ENCODE data around the gene CPSF3.

The CPSF3 gene

DNA sequence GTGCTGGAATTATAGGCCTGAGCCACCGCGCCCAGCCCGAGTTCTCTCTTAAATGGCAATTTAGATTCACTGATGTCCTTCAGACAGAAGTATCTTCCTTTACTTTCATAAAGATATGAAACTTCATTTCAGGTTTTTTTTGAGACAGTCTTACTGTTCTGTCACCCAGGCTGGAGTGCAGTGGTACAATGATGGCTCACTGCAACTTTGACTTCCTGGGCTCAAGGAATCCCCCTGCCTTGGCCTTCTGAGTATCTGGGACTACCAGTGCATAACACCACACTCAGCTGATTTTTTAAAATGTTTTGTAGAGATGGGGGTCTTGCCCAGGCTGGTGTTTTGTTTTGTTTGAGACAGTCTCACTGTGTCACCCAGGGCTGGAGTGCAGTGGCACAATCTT is 13.3 kb upstream of the CPSF3 start:
- no peak overlapping the region for H3K4me3 ChIP-seq (ENCODE audit: low read depth, low read length)
- H3K4me1 ChIP-seq (ENCODE audit: control insufficient read depth, insufficient read depth, low read length) = no peaks in the 10 kb centered on the region
- peaks cover 10% of the 10 kb centered on the region for H3K36me3 ChIP-seq (ENCODE audit: control insufficient read depth, insufficient read depth, low read length)
- H3K27me3 ChIP-seq (ENCODE audit: control insufficient read depth, insufficient read depth, low read length) = no peaks in the 10 kb centered on the region
- H3K9ac ChIP-seq (ENCODE audit: low read length) = no peak overlapping the region
- H3K27ac ChIP-seq (ENCODE audit: low read depth, low read length) = no peak overlapping the region
- no peaks in the 10 kb centered on the region for H3K9me3 ChIP-seq (ENCODE audit: control insufficient read depth, insufficient read depth, low read depth, low read length)

DNA sequence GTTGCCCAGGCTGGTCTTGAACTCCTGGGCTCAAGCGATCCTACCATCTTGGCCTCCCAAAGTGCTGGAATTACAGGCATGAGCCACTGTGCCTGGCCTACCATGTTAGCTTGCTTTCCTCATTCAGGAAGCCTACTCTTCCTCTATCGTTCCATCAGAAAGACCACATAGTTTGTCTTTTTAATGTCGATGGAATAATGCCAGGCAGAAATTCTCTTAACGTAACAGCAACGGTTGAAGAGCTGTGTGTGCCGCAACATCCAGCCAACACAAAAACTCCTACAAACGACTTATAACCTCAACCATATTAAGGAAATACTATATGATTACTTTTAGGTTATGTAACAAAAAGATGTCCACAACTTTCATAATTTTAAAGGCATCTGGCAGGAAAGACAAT is 10.7 kb upstream of the CPSF3 start:
- H3K27me3 ChIP-seq (ENCODE audit: control insufficient read depth, insufficient read depth, low read length) = no peaks in the 10 kb centered on the region
- no peaks in the 10 kb centered on the region for H3K9me3 ChIP-seq (ENCODE audit: control insufficient read depth, insufficient read depth, low read depth, low read length)
- H3K27ac ChIP-seq (ENCODE audit: low read depth, low read length) = no peak overlapping the region
- no peak overlapping the region for H3K9ac ChIP-seq (ENCODE audit: low read length)
- H3K4me1 ChIP-seq (ENCODE audit: control insufficient read depth, insufficient read depth, low read length) = no peaks in the 10 kb centered on the region
- no peak overlapping the region for H3K4me3 ChIP-seq (ENCODE audit: low read depth, low read length)
- peaks cover 6% of the 10 kb centered on the region for H3K36me3 ChIP-seq (ENCODE audit: control insufficient read depth, insufficient read depth, low read length)

DNA sequence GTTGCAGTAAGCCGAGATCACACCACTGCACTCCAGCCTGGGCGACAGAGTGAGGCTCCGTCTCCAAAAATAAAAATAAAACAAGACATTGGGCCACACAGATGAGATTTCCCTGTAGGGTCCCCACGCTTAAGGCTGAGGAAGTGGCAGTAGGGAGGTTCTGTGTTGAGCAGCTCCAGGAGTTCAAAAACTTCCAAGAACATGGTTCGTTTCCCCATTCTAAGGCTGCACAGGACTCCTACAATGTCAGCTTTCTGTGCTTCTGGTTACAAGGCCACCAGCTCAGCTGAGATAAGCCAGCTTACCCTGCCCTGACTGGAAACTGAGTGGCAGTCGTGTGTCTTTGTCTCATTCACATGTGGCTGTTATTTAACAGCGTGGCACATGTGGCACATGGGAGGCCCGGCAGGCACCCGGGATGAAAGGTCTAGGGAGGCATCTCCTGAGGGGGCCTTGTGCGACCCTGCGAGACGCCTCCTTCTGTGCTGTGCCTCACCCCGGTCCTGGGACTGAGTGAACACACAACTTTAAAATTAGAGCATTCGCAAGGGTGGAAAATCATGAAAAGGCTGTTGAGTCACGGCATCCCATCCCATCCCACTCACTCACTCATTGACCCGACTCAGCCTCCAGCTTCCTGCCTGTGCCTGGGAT is 7.8 kb upstream of the CPSF3 start:
- Histone ChIP-seq H3K27me3 (ENCODE audit: control insufficient read depth, insufficient read depth, low read length) (no peaks in the 10 kb centered on the region), H3K4me3 (ENCODE audit: low read depth, low read length) (no peak overlapping the region), H3K36me3 (ENCODE audit: control insufficient read depth, insufficient read depth, low read length) (peaks cover 3% of the 10 kb centered on the region), H3K9me3 (ENCODE audit: control insufficient read depth, insufficient read depth, low read depth, low read length) (no peaks in the 10 kb centered on the region), H3K9ac (ENCODE audit: low read length) (no peak overlapping the region), H3K4me1 (ENCODE audit: control insufficient read depth, insufficient read depth, low read length) (no peaks in the 10 kb centered on the region), H3K27ac (ENCODE audit: low read depth, low read length) (no peak overlapping the region)

DNA sequence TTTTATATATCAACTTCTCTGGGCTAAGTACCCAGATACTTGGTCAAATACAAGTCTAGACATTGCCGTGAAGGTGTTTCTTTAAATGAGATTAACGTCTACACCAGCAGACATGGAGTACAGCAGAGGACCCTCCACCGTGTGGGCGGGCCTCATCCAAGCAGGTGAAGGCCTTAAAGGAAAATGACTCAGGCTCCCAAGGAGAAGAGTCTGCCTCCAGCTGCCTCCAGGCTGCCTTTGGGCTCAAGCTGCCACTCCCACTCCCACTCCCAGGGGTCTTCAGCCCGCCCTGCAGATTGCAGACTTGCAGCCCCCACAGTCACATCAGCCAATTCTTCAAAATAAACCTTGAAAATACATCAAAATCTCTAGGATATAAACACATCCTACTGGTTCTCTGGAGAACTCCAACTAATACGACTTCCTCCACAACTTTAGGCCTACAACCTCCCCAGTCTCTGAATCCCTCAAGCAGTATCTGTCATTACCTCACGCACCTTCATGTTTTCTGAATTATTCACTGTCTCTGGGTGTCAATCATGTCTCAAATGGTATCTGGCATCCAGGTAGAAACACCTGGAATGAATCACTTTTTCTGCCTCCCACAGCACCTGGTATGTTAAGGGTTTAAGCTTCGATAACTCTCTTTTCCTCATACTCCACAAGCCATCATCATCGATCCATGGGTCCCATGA is 7.0 kb upstream of the CPSF3 start:
- no peaks in the 10 kb centered on the region for H3K9me3 ChIP-seq (ENCODE audit: control insufficient read depth, insufficient read depth, low read depth, low read length)
- no peak overlapping the region for H3K27ac ChIP-seq (ENCODE audit: low read depth, low read length)
- peaks cover 3% of the 10 kb centered on the region for H3K36me3 ChIP-seq (ENCODE audit: control insufficient read depth, insufficient read depth, low read length)
- H3K4me1 ChIP-seq (ENCODE audit: control insufficient read depth, insufficient read depth, low read length) = no peaks in the 10 kb centered on the region
- H3K9ac ChIP-seq (ENCODE audit: low read length) = no peak overlapping the region
- H3K4me3 ChIP-seq (ENCODE audit: low read depth, low read length) = no peak overlapping the region
- no peaks in the 10 kb centered on the region for H3K27me3 ChIP-seq (ENCODE audit: control insufficient read depth, insufficient read depth, low read length)

DNA sequence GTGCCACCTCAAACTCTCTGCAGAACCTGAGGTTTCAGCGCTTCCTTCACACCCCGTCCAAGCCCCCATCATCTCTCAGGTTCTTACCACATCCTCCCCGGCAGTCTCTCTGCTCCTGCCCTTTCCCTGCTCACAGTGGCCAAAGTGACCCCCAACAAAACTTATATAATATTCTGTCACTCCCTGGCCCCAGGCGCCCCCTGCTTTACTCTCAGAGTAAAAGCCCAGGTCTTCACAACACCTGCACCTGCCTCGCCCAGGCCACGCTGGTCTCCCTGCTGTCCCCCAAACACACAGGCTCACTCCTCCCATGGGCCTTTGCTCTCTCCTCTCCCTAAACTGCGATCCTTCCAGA is 6.5 kb upstream of the CPSF3 start:
- H3K27ac ChIP-seq (ENCODE audit: low read depth, low read length) = no peak overlapping the region

DNA sequence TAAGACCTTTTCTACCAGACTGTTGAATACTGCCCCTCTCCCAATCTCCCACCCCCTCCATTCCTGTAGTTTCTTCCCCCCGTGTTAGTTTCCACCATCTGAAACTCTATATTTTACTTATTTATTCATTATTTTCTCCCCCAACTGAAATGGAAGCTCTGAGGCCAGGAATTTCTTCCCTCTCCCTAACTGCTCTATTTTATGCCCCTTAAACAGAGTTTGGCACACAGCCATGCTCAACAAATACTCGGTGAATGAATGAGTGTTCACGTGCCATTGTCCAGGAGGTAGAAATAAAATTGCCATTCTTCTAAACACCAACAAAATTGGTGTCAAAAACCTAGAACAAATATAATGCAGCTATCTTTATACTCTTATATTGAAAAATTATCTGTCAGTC is 5.7 kb upstream of the CPSF3 start:
- no peak overlapping the region for H3K27ac ChIP-seq (ENCODE audit: low read depth, low read length)
- H3K9ac ChIP-seq (ENCODE audit: low read length) = no peak overlapping the region
- H3K27me3 ChIP-seq (ENCODE audit: control insufficient read depth, insufficient read depth, low read length) = peaks cover 7% of the 10 kb centered on the region; the same call in 1 of the 2 replicates
- no peak overlapping the region for H3K4me3 ChIP-seq (ENCODE audit: low read depth, low read length)
- peaks cover 10% of the 10 kb centered on the region for H3K4me1 ChIP-seq (ENCODE audit: control insufficient read depth, insufficient read depth, low read length)
- H3K9me3 ChIP-seq (ENCODE audit: control insufficient read depth, insufficient read depth, low read depth, low read length) = no peaks in the 10 kb centered on the region
- H3K36me3 ChIP-seq (ENCODE audit: control insufficient read depth, insufficient read depth, low read length) = peaks cover 3% of the 10 kb centered on the region

More for the DNA sequence above, 6.5 kb upstream of the CPSF3 start:
- H3K9ac ChIP-seq (ENCODE audit: low read length) = no peak overlapping the region
- peaks cover 3% of the 10 kb centered on the region for H3K36me3 ChIP-seq (ENCODE audit: control insufficient read depth, insufficient read depth, low read length)
- H3K4me3 ChIP-seq (ENCODE audit: low read depth, low read length) = no peak overlapping the region
- no peaks in the 10 kb centered on the region for H3K9me3 ChIP-seq (ENCODE audit: control insufficient read depth, insufficient read depth, low read depth, low read length)
- peaks cover 3% of the 10 kb centered on the region for H3K4me1 ChIP-seq (ENCODE audit: control insufficient read depth, insufficient read depth, low read length)
- H3K27me3 ChIP-seq (ENCODE audit: control insufficient read depth, insufficient read depth, low read length) = peaks cover 1% of the 10 kb centered on the region; the same call in 1 of the 2 replicates

DNA sequence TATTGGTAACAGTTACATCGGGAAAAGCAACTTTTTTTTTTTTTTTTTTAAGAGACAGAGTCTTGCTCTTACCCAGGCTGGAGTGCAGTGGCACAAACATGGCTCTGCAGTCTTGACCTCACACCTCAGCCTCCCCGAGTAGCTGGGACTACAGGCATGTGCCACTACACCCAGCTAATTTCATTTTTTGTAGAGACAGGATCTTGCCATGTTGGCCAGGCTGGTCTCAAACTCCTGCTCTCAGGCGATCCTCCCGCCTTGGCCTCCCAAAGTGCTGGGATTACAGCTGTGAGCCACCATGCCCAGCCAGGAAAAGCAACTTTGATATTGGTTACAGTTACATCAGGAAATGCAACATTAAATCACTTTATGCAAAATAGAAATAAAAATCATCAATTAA is 4.7 kb upstream of the CPSF3 start:
- H3K4me1 ChIP-seq (ENCODE audit: control insufficient read depth, insufficient read depth, low read length) = peaks cover 10% of the 10 kb centered on the region
- peaks cover 3% of the 10 kb centered on the region for H3K36me3 ChIP-seq (ENCODE audit: control insufficient read depth, insufficient read depth, low read length)
- H3K9me3 ChIP-seq (ENCODE audit: control insufficient read depth, insufficient read depth, low read depth, low read length) = no peaks in the 10 kb centered on the region
- H3K27me3 ChIP-seq (ENCODE audit: control insufficient read depth, insufficient read depth, low read length) = peaks cover 7% of the 10 kb centered on the region; the same call in 1 of the 2 replicates
- H3K9ac ChIP-seq (ENCODE audit: low read length) = no peak overlapping the region
- no peak overlapping the region for H3K27ac ChIP-seq (ENCODE audit: low read depth, low read length)
- H3K4me3 ChIP-seq (ENCODE audit: low read depth, low read length) = no peak overlapping the region

DNA sequence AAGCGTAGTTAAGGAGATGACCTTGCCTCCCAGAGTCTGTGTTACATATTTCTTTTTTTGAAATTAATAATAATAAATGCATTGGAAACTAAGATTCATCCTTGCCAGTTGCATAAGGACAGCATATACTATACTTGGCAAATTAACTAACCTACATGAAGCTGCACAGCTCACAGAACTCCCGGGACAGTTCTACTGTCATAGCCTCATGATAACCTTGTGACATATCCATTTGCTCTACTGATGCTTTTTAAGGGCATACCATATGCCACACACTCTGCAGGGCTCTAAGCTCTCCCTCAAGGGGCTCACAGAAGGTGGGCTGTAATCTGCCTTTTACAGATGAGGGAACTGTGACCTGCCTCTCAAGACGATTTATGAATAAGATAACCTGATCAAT is 3.9 kb upstream of the CPSF3 start:
- H3K9ac ChIP-seq (ENCODE audit: low read length) = no peak overlapping the region
- peaks cover 7% of the 10 kb centered on the region; the same call in 1 of the 2 replicates for H3K27me3 ChIP-seq (ENCODE audit: control insufficient read depth, insufficient read depth, low read length)
- no peak overlapping the region for H3K27ac ChIP-seq (ENCODE audit: low read depth, low read length)
- H3K4me3 ChIP-seq (ENCODE audit: low read depth, low read length) = no peak overlapping the region
- peaks cover 3% of the 10 kb centered on the region for H3K36me3 ChIP-seq (ENCODE audit: control insufficient read depth, insufficient read depth, low read length)
- H3K9me3 ChIP-seq (ENCODE audit: control insufficient read depth, insufficient read depth, low read depth, low read length) = no peaks in the 10 kb centered on the region
- peaks cover 14% of the 10 kb centered on the region for H3K4me1 ChIP-seq (ENCODE audit: control insufficient read depth, insufficient read depth, low read length)

DNA sequence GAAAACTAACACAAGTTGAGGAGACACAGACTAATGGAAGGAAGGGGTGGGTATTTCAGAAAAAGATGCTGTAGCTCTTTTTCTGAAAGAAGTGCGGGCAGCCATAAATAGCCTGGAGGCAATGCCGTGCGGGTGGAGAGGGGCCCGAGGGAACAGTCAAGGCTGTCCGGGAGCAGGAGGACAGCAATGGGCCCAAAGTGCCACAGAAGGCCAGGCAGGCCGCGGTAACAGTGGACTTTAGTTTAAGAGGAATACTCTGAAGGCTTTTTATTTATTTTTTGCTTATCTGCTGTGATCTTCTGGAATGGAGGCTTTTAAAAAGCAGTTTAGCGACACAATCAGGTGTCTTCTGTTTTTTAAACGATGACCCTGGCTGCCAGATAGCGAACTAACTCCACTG is 3.0 kb upstream of the CPSF3 start:
- no peak overlapping the region for H3K4me3 ChIP-seq (ENCODE audit: low read depth, low read length)
- H3K4me1 ChIP-seq (ENCODE audit: control insufficient read depth, insufficient read depth, low read length) = peaks cover 20% of the 10 kb centered on the region
- H3K36me3 ChIP-seq (ENCODE audit: control insufficient read depth, insufficient read depth, low read length) = peaks cover 3% of the 10 kb centered on the region
- H3K9ac ChIP-seq (ENCODE audit: low read length) = no peak overlapping the region
- peaks cover 7% of the 10 kb centered on the region; the same call in 1 of the 2 replicates for H3K27me3 ChIP-seq (ENCODE audit: control insufficient read depth, insufficient read depth, low read length)
- no peaks in the 10 kb centered on the region for H3K9me3 ChIP-seq (ENCODE audit: control insufficient read depth, insufficient read depth, low read depth, low read length)
- H3K27ac ChIP-seq (ENCODE audit: low read depth, low read length) = no peak overlapping the region

DNA sequence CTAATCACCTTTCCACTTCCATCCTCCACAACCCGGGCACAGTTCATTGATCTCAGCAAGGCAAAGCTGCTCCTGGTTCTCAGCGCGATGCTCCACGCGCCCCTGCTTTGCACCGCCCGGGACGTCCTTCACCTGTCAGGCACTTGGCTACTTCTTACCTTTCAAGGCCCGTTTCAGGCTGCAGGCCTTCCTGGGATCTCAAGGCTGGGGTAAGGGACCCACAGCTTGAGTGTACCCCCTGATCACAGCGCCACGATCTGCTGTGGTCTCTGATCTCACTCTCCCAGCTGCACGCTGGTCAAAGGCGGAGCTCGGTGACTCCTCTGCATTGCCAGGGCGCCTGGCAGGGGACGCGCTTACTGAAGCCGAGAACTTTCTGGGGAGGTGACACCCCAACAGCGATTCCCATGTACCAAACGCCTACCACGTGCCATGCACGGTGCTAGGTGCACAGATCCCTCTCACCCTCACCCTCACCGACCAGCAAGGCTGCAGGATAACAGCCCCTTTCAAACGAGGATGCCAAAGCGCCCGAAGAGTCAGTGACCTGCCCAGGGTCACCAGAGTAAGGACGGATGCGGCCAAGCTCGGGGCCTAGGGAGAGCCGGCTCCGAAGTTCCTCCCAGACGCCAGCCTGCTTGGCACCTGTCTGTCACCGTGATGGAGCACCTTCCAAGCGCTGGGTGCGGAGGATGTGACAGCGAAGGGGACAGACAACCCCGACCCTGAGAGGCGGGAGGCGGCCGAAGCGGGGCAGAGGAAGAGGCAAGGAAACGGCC is 944 bp upstream of the CPSF3 start:
- Histone ChIP-seq H3K27me3 (ENCODE audit: control insufficient read depth, insufficient read depth, low read length) (peaks cover 7% of the 10 kb centered on the region; the same call in 1 of the 2 replicates), H3K27ac (ENCODE audit: low read depth, low read length) (no peak overlapping the region), H3K9me3 (ENCODE audit: control insufficient read depth, insufficient read depth, low read depth, low read length) (no peaks in the 10 kb centered on the region), H3K9ac (ENCODE audit: low read length) (peak overlapping the region; percentile 62), H3K4me1 (ENCODE audit: control insufficient read depth, insufficient read depth, low read length) (peaks cover 20% of the 10 kb centered on the region), H3K4me3 (ENCODE audit: low read depth, low read length) (peak overlapping the region; percentile 98), H3K36me3 (ENCODE audit: control insufficient read depth, insufficient read depth, low read length) (peaks cover 2% of the 10 kb centered on the region; the same call in 1 of the 2 replicates)

DNA sequence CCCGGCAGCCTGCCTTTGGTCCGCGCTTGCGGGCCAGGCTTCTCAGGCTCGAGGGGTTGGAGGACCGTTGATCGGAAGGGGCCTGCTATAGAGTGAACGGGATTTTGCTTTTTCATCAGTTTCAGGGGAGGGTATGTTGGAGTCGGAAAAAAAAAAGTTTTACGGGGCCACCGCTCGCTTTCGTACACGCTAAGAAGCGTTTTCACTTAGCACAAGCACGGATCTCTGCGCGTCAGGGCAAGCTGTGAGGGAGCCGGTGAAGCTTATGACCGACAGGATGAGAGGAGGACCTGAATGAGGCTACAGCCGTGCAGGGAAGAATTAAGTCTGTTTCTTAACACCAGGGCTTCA is 443 bp downstream of the CPSF3 start:
- peak overlapping the region; percentile 70 for H3K27ac ChIP-seq (ENCODE audit: low read depth, low read length)
- H3K4me1 ChIP-seq (ENCODE audit: control insufficient read depth, insufficient read depth, low read length) = peaks cover 20% of the 10 kb centered on the region
- H3K27me3 ChIP-seq (ENCODE audit: control insufficient read depth, insufficient read depth, low read length) = peaks cover 7% of the 10 kb centered on the region; the same call in 1 of the 2 replicates
- H3K36me3 ChIP-seq (ENCODE audit: control insufficient read depth, insufficient read depth, low read length) = peaks cover 7% of the 10 kb centered on the region
- H3K4me3 ChIP-seq (ENCODE audit: low read depth, low read length) = peak overlapping the region; percentile 98
- H3K9me3 ChIP-seq (ENCODE audit: control insufficient read depth, insufficient read depth, low read depth, low read length) = no peaks in the 10 kb centered on the region
- H3K9ac ChIP-seq (ENCODE audit: low read length) = peak overlapping the region; percentile 93
